HG03025 (cell line): ENCODE measurements around the gene FN1.
"Not testable (repeated sequence)": the region's sequence is repeated elsewhere in the genome, so short reads cannot be mapped to it uniquely, and the experiment has no call there.

Source experiments
- ATAC-seq: cut with Tn5 transposase; IDR thresholded peaks from one replicate; pipeline ENCODE4 v1.9.1; 2021; ENCODE audit warnings: mild to moderate bottlenecking, moderate library complexity; ENCODE audit not compliant: unreplicated experiment, low FRiP score

FN1 gene

GRCh38 chr2:215423928-215424540, 11.8 kb downstream of the FN1 start:
- ATAC-seq, result no peak

GRCh38 chr2:215423234-215423633, 12.6 kb downstream of the FN1 start:
- no peak for ATAC-seq

DNA sequence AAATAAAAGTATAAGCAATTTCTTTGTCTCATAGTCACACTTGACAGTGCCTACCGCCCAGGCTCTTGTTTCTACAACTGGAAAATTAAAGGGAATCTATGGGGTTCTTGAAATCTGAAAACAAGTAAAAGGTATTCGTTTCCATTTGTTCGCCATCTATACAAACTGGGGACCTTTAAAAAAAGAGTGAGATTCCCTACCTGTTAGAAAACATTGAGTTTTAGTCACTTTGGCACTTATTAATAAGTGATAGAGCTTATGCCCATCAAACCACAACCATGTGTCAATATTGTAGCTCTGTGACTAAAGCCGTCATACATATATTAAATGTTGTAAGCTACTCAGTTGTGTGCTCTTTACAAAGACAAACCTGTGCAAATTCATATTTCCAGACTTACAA, 13.2 kb downstream of the FN1 start:
- no peak for ATAC-seq

GRCh38 chr2:215421859-215422461, 13.9 kb downstream of the FN1 start:
- ATAC-seq, result no peak

- no peak for ATAC-seq
Measured at GRCh38 chr2:215420471-215420935, 15.4 kb downstream of the FN1 start.

DNA sequence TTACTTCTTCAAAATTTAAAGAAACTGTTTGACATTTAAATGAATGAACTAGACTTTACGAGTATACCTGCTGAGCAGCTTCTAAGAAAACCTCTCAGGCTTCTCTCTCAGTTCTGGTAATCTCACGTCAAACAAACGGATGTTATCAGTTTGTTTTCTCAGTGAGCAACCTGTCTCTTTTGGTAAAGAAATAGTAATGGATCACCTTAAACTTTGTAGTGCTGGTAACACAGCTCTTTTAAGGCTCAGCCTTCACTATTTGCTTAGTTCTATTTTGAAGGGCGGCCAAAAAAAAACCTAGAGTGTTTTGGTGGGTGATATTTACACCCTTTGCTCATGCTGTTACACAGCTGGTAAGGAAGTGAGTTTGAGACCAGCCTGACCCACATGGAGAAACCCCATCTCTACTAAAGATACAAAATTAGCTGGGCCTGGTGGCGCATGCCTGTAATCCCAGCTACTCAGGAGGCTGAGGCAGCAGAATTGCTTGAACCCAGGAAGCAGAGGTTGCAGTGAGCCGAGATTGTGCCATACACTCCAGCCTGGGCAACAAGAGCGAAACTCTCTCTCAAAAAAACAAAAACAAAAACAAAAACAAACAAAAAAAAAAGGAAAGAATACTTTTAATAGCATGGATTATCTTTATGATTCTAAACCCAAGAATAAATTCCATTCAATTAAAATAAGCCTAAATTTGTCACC, 15.9 kb downstream of the FN1 start:
- ATAC-seq, result no peak

- no peak for ATAC-seq
Measured at GRCh38 chr2:215419113-215419512, 16.8 kb downstream of the FN1 start.

GRCh38 chr2:215418064-215418963, 17.6 kb downstream of the FN1 start:
- no peak for ATAC-seq

- no peak for ATAC-seq
Measured at GRCh38 chr2:215417400-215417951, 18.4 kb downstream of the FN1 start.

DNA sequence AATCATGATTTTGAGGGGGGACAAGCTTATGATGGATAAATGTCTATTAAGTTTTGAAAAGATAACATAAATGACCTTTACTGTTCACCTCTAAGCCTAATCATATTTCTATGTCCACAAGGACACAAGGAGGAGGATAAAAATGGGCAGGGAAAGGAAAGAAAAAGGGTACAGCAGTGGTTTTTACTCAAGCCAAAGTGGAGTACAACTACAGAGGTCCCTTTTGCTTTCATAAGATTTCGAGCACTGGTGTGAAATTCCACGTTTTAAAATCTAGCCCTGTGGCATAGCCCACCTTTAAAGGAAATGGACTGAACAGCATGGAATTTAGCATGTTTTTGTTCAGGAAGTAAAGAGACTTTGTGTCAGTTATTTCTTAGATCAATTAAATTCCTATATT, 19.2 kb downstream of the FN1 start:
- no peak for ATAC-seq

- ATAC-seq, result no peak
Measured at GRCh38 chr2:215415820-215416577, 19.9 kb downstream of the FN1 start.

DNA sequence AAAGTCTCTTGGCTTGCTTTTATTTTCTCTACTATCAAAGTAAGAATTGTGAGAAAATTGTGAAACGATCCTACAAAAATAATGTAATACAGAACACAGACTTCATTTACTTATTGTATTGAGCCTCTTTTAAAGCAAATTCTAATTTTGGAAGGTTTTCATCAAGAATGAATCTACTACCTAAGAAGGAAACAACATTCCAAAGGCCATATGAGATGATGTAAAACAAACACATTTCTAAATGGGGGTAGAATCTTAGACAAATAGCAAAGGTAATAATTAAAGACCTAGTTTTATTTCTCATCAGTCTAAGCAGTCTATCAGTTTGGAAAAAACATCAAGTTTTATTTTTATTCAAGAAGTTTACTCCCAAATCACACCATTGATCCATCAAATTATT, 20.6 kb downstream of the FN1 start:
- no peak for ATAC-seq

GRCh38 chr2:215414674-215415073, 21.2 kb downstream of the FN1 start:
- ATAC-seq, result no peak

DNA sequence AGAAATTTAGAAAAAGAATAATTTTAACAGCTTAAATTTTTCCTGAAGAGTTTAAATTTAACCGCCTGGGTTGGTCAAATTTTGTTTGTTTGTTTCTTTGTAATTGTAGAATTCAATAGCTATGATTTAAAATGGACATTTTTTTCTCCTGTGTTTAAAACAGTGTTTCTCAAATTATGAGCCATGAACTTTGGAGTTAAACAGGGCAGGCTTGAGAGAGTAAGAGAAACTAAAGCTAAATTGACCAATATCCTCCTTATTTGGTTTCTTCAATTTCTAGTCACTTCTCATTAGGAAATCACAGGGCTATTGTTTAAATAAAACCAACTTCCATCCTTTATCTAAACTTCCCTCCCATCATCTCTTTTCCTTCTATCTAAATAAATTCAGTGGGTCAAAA, 21.9 kb downstream of the FN1 start:
- ATAC-seq, result no peak

- ATAC-seq, result no peak
Measured at GRCh38 chr2:215413484-215413777, 22.4 kb downstream of the FN1 start.

DNA sequence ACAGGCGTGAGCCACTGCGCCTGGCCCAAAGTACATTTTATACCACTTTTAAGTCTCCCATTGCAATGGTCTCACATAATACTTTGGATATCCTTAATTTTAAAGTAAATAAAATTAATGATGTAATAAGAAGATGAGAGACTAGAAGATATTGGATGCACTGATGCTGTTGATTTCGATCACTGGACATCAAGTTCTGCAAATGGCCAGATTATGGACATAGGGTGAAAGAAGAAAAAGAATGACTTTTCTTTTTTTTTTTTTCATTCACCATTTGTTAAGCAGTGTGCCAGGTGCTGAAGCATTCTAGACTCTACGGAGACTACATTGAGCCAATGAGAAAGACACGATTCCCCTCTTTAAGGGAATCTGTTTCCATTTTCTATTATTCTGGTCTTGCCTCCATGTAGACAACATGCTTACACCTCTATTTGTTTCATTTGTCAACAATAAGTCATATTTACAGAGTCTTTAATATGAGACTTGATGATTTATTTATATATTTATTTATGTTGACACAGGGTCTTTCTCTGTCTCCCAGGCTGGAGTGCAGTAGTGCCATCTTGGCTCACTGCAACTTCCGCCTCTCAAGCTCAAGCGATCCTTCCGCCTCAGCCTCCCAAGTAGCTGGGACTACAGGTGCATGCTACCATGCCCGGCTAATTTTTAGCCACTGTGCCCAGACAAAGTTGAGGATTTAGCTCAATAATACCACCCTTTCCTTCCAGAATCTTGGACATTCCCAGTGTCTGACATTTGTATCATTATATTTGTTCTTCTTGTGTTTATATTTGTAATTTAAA, 23.7 kb downstream of the FN1 start:
- no peak for ATAC-seq

DNA sequence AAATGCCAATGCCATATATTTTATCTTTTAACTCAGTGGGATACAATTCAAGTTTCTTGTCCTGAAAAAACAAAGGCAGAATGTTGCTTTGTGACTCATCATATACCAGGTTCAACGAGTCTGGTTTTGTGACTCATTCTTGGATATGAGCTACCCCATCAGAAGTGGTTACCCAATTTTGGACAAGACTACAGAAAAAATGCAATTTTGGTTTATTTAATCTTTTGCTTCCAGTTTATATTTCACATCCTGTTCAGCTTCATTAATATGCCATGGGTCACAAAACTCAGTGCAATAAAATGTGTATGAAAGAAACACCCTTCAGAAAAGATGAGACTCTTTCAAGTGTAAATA, 25.0 kb downstream of the FN1 start:
- ATAC-seq, result no peak

DNA sequence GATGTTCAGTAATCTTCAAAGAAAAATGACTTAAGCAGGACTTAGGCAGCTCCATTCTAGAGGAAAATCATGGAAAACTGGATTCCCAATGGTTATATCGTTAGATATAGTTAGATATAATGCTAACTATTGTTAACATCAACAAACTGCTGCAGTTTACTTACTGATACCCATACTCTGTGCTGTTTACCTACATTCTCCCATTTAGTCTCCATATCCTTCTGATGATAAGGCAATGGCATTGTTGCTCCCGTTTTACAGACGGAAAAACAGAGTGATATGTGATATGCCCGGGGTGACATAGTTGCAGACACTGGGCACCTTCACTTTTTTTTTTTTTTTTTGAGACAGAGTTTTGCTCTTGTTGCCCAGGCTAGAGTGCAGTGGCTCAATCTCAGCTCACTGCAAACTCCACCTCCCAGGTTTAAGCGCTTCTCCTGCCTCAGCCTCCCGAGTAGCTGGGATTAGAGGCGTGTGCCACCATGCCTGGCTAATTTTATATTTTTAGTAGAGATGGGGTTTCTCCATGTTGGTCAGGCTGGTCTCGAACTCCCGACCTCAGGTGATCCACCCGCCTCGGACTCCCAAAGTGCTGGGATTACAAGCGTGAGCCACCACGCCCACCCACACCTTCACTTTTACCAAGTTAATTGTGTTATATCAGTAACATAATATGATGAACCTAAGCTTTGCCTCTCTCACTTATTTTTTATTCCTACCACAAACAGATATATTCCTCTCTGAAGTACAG, 25.5 kb downstream of the FN1 start:
- not testable (repeated sequence) for ATAC-seq
